Nucleus accumbens (tissue), 56 donors: Measurements from ENCODE around the gene XYLT2.
"Not testable (repeated sequence)": the region's sequence is repeated elsewhere in the genome, so short reads cannot be mapped to it uniquely, and the experiment has no call there.

Experiments used
- DNase-seq, 56 donors: peaks; one replicate each; lab custom pipeline; 2025; lab: John Stamatoyannopoulos, UW

Gene XYLT2

DNA sequence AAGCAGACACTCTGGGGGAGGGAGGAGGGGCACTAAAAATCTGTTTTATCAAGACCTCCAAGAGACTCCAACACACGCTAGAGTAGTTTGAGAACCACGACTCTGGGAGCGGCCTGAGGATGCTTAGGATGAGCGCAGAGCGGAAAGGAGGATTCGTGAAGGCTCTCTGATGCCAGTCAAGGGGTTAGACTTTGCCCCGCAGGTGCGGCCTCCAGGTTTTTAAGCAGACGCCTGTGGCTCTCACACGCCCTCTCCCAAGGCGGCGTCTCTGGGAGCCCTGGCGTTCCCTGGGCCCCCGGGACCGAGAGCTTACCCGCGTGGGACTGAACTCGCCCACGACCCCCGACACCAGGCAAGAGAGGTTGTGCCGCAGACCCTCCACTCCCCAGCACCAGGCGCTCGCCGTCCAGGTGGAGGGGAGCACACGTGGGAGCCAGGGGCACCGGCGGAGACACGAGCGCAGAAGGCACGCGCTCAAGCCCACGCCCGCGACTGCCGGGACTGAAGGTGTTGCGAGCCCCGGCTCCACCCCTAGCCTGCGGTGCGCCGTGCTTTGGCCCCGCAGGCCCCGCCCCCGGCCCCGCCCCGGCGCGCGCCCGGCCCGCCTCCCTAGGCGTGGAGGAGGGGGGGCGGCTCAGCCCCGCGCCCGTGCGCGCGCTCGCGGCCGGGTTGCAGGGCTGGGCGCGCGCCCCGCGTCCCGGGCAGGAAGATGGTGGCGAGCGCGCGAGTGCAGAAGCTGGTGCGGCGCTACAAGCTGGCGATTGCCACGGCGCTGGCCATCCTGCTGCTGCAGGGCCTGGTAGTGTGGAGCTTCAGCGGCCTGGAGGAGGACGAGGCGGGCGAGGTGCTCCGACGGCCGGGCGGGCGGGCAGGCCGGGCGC lies at the start of gene XYLT2:
Gene XYLT2, plus strand, starts transcription at position 695 of the 881 bp plus-strand sequence. Its CDS starts 15 bp downstream, at position 710.
- DNase-seq: peak in 53 of 56 donors; percentile 9 to 90 (median 64)

DNA sequence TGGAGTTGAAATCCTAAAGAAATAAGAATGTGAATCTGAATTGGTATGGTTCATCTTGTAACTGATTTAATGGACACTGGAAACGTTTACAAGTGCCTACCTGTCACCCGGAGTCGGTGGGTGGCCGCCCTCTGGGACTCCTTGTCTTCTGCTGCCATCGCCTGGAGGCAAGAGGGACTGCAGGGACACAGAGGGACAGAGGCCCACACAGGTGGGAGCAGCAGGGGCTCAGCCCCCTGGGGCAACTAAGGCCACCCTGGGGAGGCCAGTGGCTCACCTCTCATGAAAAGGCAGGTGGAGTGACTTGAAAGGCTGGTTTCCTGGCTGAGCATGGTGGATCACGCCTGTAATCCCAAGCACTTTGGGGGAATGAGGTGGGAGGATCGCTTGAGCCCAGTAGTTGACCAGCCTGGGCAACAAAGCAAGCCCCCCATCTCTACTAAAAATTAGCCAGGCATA lies 48.5 kb upstream of the XYLT2 start:
- DNase-seq: peak in 48 of 56 donors; percentile 2 to 80 (median 32)

DNA sequence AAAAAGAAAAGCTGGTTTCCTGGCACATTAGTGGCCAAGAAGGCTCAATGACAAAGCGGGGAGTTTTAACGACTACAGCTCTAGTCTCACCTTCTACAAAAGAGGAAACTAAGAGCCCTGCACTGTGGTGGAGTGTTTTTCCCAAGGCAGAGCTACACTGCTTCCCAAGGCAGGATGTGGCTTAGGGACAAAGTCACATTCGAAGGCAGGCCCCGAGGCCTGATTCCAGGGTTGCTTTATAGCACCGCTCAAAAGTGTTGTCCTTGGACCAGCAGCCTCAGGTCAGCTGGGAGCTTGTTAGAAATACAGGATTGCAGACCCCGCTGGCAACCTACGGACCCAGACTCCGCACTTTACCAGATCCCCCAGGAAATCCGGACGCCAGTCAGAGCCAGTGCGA lies 47.9 kb upstream of the XYLT2 start:
- no peak for DNase-seq

DNA sequence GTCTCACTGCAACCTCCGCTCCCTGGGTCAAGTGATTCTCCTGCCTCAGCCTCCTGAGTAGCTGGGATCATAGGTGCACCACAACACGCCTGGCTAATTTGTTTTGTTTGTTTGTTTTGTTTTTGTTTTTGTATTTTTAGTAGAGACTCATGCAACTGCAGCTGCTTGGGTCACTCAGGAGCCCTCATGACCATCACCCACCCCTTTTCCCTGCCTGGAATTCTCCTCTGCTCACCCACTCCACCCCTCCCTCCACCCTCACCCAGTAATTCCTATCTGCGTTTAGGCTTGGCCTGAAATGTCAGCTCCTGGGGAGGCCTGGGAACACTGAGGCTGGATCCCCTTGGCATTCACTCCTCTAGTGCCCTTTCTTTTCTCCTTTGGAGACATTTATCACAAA lies 46.1 kb upstream of the XYLT2 start:
- DNase-seq: no peak

DNA sequence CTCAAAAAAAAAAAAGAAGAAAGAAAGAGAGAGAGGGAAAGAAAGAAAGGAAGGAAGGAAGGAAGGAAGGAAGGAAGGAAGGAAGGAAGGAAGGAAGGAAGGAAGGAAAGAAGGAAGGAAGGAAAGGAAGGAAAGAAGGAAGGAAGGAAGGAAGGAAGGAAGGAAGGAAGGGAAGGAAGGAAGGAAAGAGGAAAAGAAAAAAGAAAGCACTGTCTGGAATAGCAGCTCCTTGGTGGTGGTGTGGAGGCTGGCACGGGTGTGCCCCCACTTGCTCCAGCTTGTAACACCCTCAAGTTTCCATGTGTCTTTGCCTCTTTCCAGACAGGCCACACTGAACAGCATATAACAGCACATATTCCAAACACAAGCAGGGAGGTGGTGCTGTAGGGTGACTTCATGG lies 45.1 kb upstream of the XYLT2 start:
- DNase-seq: not testable (repeated sequence)

DNA sequence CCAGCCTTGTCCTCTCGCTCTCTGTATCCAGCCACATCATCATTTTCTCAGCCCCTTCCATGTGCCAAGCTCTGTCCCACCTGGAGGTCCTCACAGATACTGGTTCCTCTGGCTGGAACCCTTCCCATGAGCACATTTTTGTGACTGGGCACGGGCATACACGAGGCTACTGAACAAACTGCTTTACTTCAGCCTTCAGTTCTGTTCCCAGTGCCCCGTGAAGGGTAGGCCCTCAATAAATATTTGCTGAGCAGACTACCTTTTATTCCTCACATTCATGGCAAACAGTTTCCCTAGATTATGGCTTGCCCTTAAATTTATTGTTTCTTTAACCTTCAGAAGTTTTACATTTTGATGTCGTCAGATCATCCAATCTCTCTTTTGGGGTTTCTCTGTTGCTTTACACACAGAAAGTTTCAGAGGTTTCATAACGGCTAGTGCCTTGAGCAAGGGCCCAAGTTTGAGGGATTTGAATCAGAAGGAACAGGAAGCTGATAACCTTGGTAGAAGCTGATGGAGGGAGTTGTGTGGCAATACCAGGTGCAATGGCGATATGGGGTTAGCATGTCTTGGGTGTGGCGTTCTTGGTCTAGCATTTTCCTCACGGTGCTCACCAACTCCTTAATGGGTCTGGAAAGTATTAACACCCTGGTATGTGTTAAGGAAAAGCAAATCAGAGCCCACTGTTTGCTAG lies 43.9 kb upstream of the XYLT2 start:
- no peak for DNase-seq

DNA sequence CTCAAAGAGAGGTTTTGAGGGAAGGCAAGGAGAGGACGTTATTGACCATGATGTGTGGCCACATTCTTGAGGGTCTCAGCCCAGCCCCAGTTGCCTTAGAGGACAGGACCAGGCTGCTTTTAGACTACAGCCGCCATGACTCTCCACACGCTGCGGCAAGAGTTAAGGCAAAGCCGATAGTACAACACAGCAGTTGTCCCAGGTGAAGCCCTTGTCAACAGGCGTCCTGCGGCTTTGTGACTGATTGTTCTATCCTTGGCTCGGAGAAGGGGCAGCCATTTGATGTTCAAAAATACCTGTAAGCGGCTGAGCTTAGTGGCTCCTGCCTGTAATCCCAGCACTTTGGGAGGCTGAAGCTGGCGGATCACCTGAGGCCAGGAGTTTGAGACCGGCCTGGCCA lies 42.9 kb upstream of the XYLT2 start:
- DNase-seq: no peak

DNA sequence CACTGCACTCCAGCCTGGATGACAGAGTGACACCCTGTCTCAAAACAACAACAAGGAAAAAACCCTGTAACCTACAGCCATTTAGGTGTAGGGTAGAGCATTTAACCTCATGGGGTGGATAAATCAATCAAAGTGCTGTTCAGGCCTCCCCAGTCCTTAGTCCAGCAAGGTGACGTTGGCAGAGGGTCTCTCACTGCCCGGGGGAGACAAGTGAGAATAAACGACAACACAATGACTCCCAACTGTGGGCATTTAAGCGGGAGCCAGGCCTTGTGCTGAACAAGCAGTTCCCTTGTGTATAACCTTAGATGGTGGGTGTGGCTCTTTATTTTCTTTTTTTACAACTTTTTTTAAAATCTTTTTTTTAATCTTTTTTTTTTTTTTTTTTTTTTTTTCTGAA lies 42.3 kb upstream of the XYLT2 start:
- no peak for DNase-seq

DNA sequence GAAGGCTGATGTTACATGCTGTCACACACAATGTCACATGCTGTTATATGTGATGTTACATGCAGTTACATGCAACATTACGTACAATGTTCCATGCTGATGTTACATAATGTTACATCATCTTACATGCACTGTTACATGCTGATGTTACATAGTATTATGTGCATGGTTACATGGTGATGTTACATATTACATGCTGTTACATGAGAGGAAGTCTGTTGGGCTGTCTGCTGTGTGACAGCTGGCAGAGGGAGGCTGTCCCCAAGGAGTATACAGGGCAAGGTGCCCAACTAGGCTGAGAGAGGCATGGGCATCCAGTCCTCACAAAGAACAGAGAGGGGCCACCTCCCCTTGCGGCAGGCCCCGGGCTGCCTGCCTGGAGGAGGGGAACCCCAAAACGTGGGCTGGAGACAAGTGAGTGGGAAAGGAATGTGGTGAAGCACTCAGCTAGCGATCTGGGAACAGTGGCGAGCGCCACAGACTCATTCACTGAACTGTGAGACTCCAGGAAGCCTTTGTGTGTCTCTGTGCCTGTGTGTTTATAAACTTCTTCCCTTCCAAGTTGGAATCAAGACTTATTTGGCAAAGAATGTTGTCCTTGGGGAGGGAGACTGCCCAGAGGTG lies 41.0 kb upstream of the XYLT2 start:
- no peak for DNase-seq

DNA sequence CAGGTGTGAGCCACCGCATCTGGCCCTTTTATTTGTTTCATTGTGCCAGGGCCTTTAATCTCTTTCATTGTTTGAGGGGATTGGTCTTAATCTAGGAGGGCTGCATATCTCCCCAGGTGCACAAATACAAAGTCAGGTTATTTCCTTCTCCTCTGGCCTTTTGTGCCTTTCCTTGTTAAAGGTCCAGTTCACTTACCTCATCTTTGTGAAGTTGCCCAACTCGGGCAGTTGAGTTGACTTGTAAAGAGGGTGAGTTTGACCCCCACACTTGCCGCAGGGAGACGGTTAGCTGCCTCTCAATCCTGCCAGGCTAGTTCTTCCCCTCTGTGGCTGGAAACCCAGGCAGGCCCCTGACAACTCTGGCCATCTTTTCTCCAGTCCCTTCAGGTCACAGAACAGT lies 38.3 kb upstream of the XYLT2 start:
- DNase-seq: no peak

DNA sequence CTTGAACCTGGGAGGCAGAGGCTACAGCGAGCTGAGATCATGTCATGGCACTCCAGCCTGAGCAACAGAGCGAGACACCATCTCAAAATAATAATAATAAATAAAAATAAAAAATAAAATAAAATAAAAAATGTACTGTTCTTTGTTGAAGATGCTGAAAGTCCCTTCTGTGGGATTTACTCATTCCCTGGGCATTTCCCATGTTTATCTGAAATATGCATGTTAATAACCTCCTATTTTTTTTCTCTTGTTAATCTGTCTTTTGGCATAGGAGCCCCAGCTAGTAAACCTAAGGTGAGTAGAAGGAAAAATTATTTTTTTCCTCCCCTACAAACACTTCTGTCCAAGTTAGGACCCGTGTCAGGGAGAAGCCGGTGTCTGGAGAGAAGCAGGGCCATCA lies 37.3 kb upstream of the XYLT2 start:
- DNase-seq: no peak

DNA sequence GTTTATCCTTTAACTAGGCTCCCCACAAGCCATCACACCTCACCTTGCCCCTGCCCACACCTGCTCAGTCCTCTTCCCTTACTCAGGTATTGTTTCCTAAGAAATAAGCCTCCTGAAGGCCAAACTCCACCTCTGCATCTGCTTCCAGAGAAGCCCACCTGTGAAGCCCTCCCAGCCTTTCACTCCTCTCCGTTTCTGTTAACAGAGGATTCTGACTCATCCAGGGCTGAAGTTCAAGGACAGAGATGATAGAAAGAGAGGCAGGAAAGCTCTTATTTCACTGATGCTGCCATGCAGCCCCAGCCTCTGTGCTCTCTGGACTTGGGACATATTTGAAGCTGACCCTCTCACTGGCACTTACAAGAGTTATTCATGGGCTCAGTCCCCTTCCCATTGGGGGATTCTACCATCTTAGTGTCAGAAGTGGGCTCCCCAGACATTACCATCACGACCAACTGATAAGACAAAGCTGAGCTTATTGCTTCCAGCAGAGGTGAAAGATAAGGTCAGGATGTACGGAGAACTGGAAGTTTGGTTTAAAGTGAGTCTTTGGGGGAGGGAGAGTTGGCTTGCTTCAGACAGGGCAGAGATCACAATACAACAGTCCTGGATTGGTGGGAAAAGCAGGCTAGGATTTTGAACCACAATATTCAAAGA lies 35.3 kb upstream of the XYLT2 start:
- no peak for DNase-seq

DNA sequence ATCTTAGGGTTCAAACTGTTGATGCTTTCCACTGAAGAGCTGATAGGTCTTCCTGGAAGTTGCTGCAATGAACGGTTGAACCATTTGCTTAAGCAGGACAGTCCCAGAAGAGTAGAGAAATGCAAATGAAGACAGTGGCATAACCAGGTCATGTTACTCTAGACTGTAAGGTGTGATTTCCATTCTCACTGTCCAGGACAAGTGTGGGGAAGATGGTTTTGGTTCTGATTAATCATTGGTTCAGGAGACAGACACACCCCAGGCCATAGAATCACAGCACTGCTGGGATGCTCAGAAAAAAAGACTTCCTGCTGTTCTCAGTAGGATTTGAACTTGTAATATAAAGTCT lies 34.8 kb upstream of the XYLT2 start:
- DNase-seq: no peak

DNA sequence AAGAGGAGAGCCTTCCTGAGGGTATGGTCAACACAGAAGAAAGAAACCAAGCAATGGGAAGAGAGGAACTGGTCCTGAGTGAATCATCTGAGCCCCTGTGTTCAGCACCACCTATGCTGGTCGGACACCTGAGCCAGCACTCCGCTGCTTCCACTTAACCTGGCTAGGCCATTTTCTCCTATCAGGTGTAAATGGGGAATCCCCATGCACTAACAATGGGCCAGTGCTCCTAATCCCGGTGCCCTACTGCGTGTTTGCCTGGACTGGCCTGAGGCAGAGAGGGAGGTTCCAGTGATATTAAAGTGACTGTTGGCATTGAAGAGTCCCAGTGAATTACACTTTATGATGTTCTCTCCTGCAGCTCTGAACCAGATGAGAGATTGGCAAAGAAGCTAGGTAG lies 34.4 kb upstream of the XYLT2 start:
- no peak for DNase-seq

DNA sequence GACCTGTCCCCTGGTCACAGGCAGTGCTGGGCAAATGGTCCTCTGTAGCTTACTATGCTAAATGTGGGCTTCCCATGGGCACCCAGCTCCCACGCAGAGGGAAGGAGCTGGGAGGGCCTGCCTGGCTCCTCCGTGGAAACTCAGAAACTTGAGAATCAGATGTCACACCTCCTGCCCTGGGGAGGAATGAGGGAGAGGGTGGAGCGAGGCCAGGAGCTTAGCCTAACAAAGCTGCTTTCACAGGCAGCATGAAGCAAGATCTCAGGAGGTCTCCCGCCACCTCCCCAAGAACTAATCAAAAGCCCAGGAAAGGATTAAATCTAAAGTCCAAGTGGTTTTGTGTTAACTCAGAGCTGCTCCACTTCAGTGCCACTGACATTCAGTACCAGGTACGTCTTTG lies 33.6 kb upstream of the XYLT2 start:
- DNase-seq: no peak

DNA sequence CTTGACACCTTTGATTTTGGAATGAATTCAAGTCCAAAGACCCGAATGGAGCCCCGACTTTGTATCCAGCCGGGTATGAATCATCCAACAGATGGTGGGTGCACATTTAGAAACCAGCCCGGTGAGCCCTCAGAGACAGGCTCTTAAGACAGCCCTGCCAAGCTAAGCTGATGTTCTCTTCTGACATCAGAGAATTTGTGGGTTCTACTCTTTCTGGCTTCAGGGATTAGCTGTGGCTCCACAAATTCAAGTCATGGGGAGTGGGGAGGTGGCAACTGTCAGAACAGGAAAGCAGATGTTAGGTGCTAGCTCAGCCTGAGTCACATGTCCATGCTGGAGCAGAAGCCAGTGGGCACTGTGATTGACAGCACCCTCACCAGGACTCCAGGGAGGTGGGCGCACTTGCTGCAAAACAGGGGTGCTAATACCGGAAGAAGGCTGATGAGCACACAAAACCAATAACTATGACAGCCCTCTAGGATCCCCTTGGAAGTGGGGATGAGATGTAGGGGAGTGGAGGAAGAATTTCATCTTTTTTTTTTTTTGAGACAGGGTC lies 31.4 kb upstream of the XYLT2 start:
- DNase-seq: no peak

DNA sequence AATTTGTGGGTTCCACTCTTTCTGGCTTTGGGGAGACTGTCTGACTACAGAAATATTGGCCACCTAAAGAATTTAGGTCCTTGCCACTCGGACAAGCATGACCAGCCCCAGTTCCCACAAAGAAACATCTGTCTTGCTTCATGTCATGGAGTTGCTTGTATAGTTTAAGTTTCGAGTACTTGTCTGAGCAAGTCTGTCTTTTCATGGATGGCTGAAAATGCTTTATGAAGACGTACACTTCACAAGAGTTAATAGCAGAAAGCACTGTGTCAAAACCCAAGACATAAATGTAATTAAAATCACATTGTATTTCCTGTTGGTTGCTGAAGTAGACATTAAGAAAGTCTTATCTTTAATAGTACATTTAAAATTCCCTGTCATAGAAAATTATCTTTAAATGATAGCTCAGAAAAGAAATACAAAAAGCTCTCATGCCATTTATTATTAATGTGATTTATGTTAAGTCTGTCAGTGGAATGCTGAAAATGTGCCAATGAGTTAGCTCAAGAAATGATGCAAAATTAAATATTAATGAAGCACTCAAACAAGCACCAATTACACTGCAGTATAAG lies 29.8 kb upstream of the XYLT2 start:
- DNase-seq: no peak

DNA sequence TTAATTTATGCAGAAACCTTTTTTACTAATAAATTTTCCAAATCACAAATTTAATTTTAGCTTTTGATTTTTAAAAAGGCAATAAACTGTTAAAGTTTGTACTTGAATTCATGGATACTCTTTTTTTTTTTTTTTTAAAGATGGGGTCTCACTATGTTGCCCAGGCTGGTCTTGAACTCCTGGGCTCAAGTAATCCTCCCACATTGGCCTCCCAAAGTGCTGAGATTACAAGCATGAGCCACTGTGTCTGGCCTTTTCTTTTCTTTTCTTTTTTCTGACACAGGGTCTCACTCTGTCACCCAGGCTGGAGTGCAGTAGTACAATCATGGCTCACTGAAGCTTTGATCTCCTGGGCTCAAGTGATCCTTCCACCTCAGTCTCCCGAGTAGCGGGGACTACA lies 29.3 kb upstream of the XYLT2 start:
- not testable (repeated sequence) for DNase-seq

DNA sequence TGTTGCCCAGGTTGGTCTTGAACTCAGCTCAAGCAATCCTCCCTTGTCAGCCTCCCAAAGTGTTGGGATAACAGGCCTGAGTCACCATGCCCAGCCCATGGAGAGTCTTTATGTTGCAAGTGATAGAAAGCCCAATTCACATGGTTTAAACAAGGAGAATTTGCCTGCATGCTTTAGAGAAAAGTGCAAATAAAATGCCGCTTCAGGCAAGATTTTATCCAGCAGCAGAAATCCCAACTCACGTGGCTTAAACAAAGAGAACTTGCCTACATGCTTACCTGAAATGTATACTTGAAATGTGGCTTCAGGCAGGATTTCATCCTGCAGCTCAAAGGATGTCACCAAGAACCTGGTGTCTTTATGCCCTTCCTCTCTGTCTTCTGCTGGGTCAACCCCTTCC lies 28.8 kb upstream of the XYLT2 start:
- DNase-seq: no peak
